SK-N-SH treated with all-trans-retinoic acid at 6 μM for 48 hours (cell line): ENCODE data around the gene FNBP1L.

ENCODE experiments used
- ATAC-seq: fragments of 200-7000 bp; cut with Tn5 transposase; 3 replicates; pipeline ENCODE4 v1.9.1; 2020; ENCODE audit warnings: mild to moderate bottlenecking, moderate library complexity
- ARNTL ChIP-seq: fragments of 450-650 bp; formaldehyde crosslinking; IDR thresholded peaks from 2 replicates; pipeline ENCODE4 v1.5.0; 2020; ENCODE audit warnings: low read depth, mild to moderate bottlenecking, moderate library complexity, borderline replicate concordance
- BACH2 ChIP-seq: fragments of 250-450 bp; sonication (Bioruptor Pico); IDR thresholded peaks from 2 replicates; pipeline ENCODE4 v1.9.0; 2021; ENCODE audit warnings: mild to moderate bottlenecking, borderline replicate concordance
- CSDC2 ChIP-seq: fragments of 250-450 bp; sonication (Bioruptor Pico); IDR thresholded peaks from 2 replicates; pipeline ENCODE4 v1.5.0; 2020; ENCODE audit warnings: mild to moderate bottlenecking, moderate library complexity
- ESRRG ChIP-seq: fragments of 250-450 bp; sonication (Bioruptor Pico); IDR thresholded peaks from 2 replicates; pipeline ENCODE4 v1.6.1; 2021; ENCODE audit warnings: mild to moderate bottlenecking
- GLIS3 ChIP-seq: fragments of 250-450 bp; sonication (Bioruptor Pico); IDR thresholded peaks from 2 replicates; pipeline ENCODE4 v1.5.0; 2020; ENCODE audit warnings: mild to moderate bottlenecking, moderate library complexity
- ISL1 ChIP-seq: fragments of 250-450 bp; sonication (Bioruptor Pico); IDR thresholded peaks from 2 replicates; pipeline ENCODE4 v2.1.2; 2022; ENCODE audit warnings: mild to moderate bottlenecking, moderate library complexity
- OSR1 ChIP-seq: fragments of 250-450 bp; sonication (Bioruptor Pico); IDR thresholded peaks from 2 replicates; pipeline ENCODE4 v1.8.0; 2022; ENCODE audit warnings: moderate library complexity, mild to moderate bottlenecking, inconsistent platforms
- POU6F1 ChIP-seq: fragments of 250-450 bp; sonication (Bioruptor Pico); IDR thresholded peaks from 2 replicates; pipeline ENCODE4 v1.8.0; 2021; ENCODE audit warnings: low read depth, mild to moderate bottlenecking, moderate library complexity, borderline replicate concordance
- PPARA ChIP-seq: fragments of 250-450 bp; sonication (Bioruptor Pico); IDR thresholded peaks from 2 replicates; pipeline ENCODE4 v1.5.0; 2020; ENCODE audit warnings: mild to moderate bottlenecking, borderline replicate concordance
- RARB ChIP-seq: fragments of 250-450 bp; sonication (Bioruptor Pico); IDR thresholded peaks from 2 replicates; pipeline ENCODE4 v1.8.0; 2021; ENCODE audit warnings: mild to moderate bottlenecking, moderate library complexity
- SNAI2 ChIP-seq: fragments of 250-450 bp; sonication (Bioruptor Pico); IDR thresholded peaks from 2 replicates; pipeline ENCODE4 v1.5.0; 2020; ENCODE audit warnings: mild to moderate bottlenecking, moderate library complexity
- TCF4 ChIP-seq: fragments of 250-450 bp; sonication (Bioruptor Pico); IDR thresholded peaks from 2 replicates; pipeline ENCODE4 v1.8.0; 2021; ENCODE audit warnings: mild to moderate bottlenecking, moderate library complexity, borderline replicate concordance
- TOX ChIP-seq: fragments of 250-450 bp; sonication (Bioruptor Pico); IDR thresholded peaks from 2 replicates; pipeline ENCODE4 v1.8.0; 2021; ENCODE audit warnings: mild to moderate bottlenecking, moderate library complexity, borderline replicate concordance
- ZC3H10 ChIP-seq: fragments of 250-450 bp; sonication (Bioruptor Pico); IDR thresholded peaks from 2 replicates; pipeline ENCODE4 v1.5.1; 2021; ENCODE audit warnings: mild to moderate bottlenecking, moderate library complexity
- ZFP30 ChIP-seq: fragments of 450-650 bp; formaldehyde crosslinking; IDR thresholded peaks from 2 replicates; pipeline ENCODE4 v1.5.0; 2022; ENCODE audit warnings: mild to moderate bottlenecking, moderate library complexity
- ZNF70 ChIP-seq: fragments of 450-650 bp; formaldehyde crosslinking; IDR thresholded peaks from 2 replicates; pipeline ENCODE4 v1.5.0; 2020; ENCODE audit warnings: mild to moderate bottlenecking, moderate library complexity
- ZNF8 ChIP-seq: fragments of 450-650 bp; formaldehyde crosslinking; IDR thresholded peaks from 2 replicates; pipeline ENCODE4 v1.5.0; 2020; ENCODE audit warnings: mild to moderate bottlenecking, moderate library complexity
- TF ChIP-seq, protein P1 (sequence below): fragments of 250-450 bp; sonication (Bioruptor Pico); IDR thresholded peaks from 2 replicates; pipeline ENCODE4 v1.8.0; 2020; ENCODE audit warnings: mild to moderate bottlenecking, moderate library complexity, borderline replicate concordance
- TF ChIP-seq, protein P2 (sequence below): fragments of 250-450 bp; sonication (Bioruptor Pico); IDR thresholded peaks from 2 replicates; pipeline ENCODE4 v1.5.1; 2020; ENCODE audit warnings: low read depth, mild to moderate bottlenecking, moderate library complexity
- TF ChIP-seq, protein P3 (sequence below): fragments of 250-450 bp; sonication (Bioruptor Pico); IDR thresholded peaks from 2 replicates; pipeline ENCODE4 v1.5.1; 2021; ENCODE audit warnings: mild to moderate bottlenecking, moderate library complexity

FNBP1L gene

DNA sequence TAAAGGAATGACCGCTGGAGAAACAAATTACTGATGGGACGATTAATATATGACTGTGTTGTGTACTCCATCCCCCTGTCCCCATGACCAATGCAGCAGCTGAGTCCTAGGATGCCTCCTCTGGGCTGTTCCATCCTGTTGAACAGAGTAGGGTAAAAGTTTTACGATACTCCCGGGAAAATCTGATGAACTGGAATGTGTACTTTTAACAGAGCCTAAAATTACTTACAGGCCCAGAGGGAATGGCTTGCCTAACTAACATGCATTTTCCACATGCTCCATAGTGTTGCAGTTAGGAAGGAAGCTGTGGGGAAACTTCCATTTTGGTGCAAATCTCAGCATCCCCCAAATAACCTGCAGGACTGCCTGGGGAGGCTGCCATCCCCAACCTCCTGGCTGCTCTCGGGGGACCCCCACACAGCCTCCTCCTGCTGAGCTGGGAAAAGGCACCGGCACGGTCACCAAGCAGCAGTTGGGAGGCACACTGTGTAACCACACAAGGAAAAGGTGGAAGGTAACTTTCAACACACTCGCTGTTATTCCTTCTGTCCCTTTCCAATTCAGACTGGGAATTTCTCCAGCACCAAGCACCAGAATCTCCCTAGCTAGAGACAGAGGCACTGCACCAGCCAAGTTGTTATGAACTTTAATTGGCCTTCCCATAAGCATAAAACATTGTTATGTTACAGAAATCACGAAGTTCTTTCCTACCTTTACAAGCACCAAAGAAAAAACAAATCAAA, 136.5 kb downstream of the FNBP1L start:
- TF ChIP-seq TOX (no peak), OSR1 (no peak), BACH2 (CRISPR knock-in tag) (no peak), SNAI2 (no peak), RARB (CRISPR knock-in tag) (no peak), CSDC2 (CRISPR knock-in tag) (no peak), GLIS3 (no peak), ESRRG (CRISPR knock-in tag) (no peak), ZC3H10 (CRISPR knock-in tag) (no peak), TCF4 (CRISPR knock-in tag) (no peak), POU6F1 (no peak), ZFP30 (CRISPR knock-in tag) (no peak), ISL1 (CRISPR knock-in tag) (no peak), ARNTL (CRISPR knock-in tag) (no peak), PPARA (no peak), ZNF70 (CRISPR knock-in tag) (no peak), ZNF8 (CRISPR knock-in tag) (no peak)
- TF ChIP-seq, protein P1, sequence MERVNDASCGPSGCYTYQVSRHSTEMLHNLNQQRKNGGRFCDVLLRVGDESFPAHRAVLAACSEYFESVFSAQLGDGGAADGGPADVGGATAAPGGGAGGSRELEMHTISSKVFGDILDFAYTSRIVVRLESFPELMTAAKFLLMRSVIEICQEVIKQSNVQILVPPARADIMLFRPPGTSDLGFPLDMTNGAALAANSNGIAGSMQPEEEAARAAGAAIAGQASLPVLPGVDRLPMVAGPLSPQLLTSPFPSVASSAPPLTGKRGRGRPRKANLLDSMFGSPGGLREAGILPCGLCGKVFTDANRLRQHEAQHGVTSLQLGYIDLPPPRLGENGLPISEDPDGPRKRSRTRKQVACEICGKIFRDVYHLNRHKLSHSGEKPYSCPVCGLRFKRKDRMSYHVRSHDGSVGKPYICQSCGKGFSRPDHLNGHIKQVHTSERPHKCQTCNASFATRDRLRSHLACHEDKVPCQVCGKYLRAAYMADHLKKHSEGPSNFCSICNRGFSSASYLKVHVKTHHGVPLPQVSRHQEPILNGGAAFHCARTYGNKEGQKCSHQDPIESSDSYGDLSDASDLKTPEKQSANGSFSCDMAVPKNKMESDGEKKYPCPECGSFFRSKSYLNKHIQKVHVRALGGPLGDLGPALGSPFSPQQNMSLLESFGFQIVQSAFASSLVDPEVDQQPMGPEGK (CRISPR knock-in tag) = no peak
- TF ChIP-seq, protein P2, sequence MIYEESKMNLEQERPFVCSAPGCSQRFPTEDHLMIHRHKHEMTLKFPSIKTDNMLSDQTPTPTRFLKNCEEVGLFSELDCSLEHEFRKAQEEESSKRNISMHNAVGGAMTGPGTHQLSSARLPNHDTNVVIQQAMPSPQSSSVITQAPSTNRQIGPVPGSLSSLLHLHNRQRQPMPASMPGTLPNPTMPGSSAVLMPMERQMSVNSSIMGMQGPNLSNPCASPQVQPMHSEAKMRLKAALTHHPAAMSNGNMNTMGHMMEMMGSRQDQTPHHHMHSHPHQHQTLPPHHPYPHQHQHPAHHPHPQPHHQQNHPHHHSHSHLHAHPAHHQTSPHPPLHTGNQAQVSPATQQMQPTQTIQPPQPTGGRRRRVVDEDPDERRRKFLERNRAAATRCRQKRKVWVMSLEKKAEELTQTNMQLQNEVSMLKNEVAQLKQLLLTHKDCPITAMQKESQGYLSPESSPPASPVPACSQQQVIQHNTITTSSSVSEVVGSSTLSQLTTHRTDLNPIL (CRISPR knock-in tag) = no peak
- TF ChIP-seq, protein P3, sequence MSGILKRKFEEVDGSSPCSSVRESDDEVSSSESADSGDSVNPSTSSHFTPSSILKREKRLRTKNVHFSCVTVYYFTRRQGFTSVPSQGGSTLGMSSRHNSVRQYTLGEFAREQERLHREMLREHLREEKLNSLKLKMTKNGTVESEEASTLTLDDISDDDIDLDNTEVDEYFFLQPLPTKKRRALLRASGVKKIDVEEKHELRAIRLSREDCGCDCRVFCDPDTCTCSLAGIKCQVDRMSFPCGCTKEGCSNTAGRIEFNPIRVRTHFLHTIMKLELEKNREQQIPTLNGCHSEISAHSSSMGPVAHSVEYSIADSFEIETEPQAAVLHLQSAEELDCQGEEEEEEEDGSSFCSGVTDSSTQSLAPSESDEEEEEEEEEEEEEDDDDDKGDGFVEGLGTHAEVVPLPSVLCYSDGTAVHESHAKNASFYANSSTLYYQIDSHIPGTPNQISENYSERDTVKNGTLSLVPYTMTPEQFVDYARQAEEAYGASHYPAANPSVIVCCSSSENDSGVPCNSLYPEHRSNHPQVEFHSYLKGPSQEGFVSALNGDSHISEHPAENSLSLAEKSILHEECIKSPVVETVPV (CRISPR knock-in tag) = no peak

GRCh38 chr1:93585059-93585966, 137.4 kb downstream of the FNBP1L start:
- no peak for TF ChIP-seq ZC3H10 (CRISPR knock-in tag)
- TF ChIP-seq, protein P3 (CRISPR knock-in tag) = no peak
- no peak for ATAC-seq

More for the DNA sequence above, 136.5 kb downstream of the FNBP1L start:
- no peak for ATAC-seq

GRCh38 chr1:93587354-93587753, 139.4 kb downstream of the FNBP1L start:
- TF ChIP-seq BACH2 (CRISPR knock-in tag) (no peak), SNAI2 (no peak), RARB (CRISPR knock-in tag) (no peak), TCF4 (CRISPR knock-in tag) (no peak), ARNTL (CRISPR knock-in tag) (no peak)
- TF ChIP-seq, protein P2 (CRISPR knock-in tag) = no peak
- TF ChIP-seq, protein P1 (CRISPR knock-in tag) = no peak
- TF ChIP-seq, all 23 proteins: peak for 0
- ATAC-seq = no peak
